GM19240 (cell line): ENCODE measurements around the gene SART1.
"Not testable (repeated sequence)": the region's sequence is repeated elsewhere in the genome, so short reads cannot be mapped to it uniquely, and the experiment has no call there.

Experiments
- DNase-seq: peaks from one replicate; pipeline ENCODE4 v3.0.0; 2011; ENCODE audit warnings: low spot score; ENCODE audit not compliant: insufficient read length

Gene SART1

GRCh38 chr11:66015454-66015881 is 53.9 kb downstream of the SART1 start:
- no peak for DNase-seq

GRCh38 chr11:66015936-66016792 is 54.6 kb downstream of the SART1 start:
- no peak for DNase-seq

GRCh38 chr11:66016793-66017177 is 55.3 kb downstream of the SART1 start:
- no peak for DNase-seq

GRCh38 chr11:66017321-66017720 is 55.8 kb downstream of the SART1 start:
- DNase-seq = no peak

- DNase-seq = no peak
Observed at GRCh38 chr11:66020212-66020611, 58.7 kb downstream of the SART1 start.

- no peak for DNase-seq
Observed at GRCh38 chr11:66020618-66021357, 59.3 kb downstream of the SART1 start.

- DNase-seq = peak; percentile 85
Observed at GRCh38 chr11:66022401-66023185, 61.1 kb downstream of the SART1 start.

GRCh38 chr11:66023186-66023440 is 61.6 kb downstream of the SART1 start:
- not testable (repeated sequence) for DNase-seq

GRCh38 chr11:66026017-66026529 is 64.5 kb downstream of the SART1 start, which contains the start of gene CATSPER1:
CATSPER1 (minus strand) TSS chr11:66026479; CDS start chr11:66026379, 100 bp downstream.
- DNase-seq = no peak
